NB4 (cell line): ENCODE measurements around the gene DHRS2.

Source experiments
- DNase-seq: peaks from one replicate; pipeline ENCODE4 v3.0.0; 2010; ENCODE audit warnings: low read depth
- H3K4me3 ChIP-seq: one replicate; pipeline ENCODE4 v1.5.1; 2011; ENCODE audit warnings: mild to moderate bottlenecking, low read depth, low read length, moderate library complexity
- CTCF ChIP-seq: IDR thresholded peaks from one replicate; pipeline ENCODE4 v1.5.1; 2012; ENCODE audit warnings: low read depth, low read length
- MYC ChIP-seq: IDR thresholded peaks from 2 replicates; pipeline ENCODE4 v1.6.1; 2011; ENCODE audit warnings: low read depth, low read length
- POLR2A ChIP-seq: IDR thresholded peaks from 2 replicates; pipeline ENCODE4 v1.6.1; 2011; ENCODE audit warnings: mild to moderate bottlenecking; ENCODE audit not compliant: insufficient read length; ENCODE audit errors: extremely low read depth
- TF ChIP-seq, protein P1 (sequence below): IDR thresholded peaks from 2 replicates; pipeline ENCODE4 v1.6.1; 2011; ENCODE audit warnings: low read depth, low read length

Gene DHRS2

GRCh38 chr14:23638414-23639047 is 2.4 kb downstream of the DHRS2 start:
- TF ChIP-seq MYC (no peak), CTCF (no peak), POLR2A (no peak)
- TF ChIP-seq, protein P1, sequence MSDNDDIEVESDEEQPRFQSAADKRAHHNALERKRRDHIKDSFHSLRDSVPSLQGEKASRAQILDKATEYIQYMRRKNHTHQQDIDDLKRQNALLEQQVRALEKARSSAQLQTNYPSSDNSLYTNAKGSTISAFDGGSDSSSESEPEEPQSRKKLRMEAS: no peak
- H3K4me3 ChIP-seq: no peak overlapping the region
- DNase-seq: no peak

GRCh38 chr14:23639048-23639890 is 3.1 kb downstream of the DHRS2 start:
- no peak for DNase-seq
- no peak for TF ChIP-seq CTCF
- TF ChIP-seq MYC: no peak
- TF ChIP-seq, protein P1: no peak
- no peak for TF ChIP-seq POLR2A
- H3K4me3 ChIP-seq: no peak overlapping the region

- H3K4me3 ChIP-seq: no peak overlapping the region
- no peak for DNase-seq
- TF ChIP-seq CTCF: no peak
- TF ChIP-seq POLR2A: no peak
- TF ChIP-seq, protein P1: no peak
- no peak for TF ChIP-seq MYC
These were observed 3.8 kb downstream of the DHRS2 start for GRCh38 chr14:23639891-23640523.

GRCh38 chr14:23640524-23641141 is 4.5 kb downstream of the DHRS2 start:
- no peak for DNase-seq
- no peak overlapping the region for H3K4me3 ChIP-seq
- TF ChIP-seq POLR2A: no peak
- TF ChIP-seq, protein P1: no peak

DNA sequence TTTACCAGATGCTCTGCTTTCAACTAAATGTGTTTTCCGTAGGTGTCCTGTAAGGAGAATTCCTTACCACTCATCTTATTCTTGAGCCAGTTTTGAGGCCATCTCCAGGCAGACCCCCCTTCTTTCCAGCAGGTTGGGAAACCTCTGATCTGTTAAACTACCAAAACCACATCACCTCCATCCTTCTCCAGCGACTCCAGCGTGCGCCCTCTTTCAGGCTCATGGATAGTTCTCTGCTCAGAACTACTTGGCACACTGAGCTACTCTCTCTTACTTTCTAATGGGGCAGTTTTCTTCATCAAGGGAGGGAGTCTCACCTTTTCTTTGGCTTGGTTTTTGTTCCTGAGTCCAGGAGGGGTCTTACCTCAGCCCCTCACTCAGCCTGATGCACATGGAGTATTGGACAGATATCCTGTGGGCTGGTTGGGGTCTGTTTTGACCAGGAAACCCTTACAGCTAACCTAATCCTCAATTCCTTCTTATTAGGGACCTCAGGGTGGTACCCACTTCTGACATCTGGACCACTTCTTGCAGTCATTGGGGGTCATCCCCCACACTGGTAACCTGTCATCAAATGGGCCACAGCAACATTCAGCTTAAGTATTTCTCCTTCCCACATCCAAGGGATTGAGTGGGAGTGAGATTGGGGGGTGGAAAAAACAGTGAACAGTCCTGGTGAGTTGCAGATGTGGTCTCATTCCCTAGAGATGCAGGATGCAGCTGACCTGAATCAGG is 5.2 kb downstream of the DHRS2 start:
- TF ChIP-seq MYC: no peak
- TF ChIP-seq POLR2A: no peak
- TF ChIP-seq CTCF: no peak
- TF ChIP-seq, protein P1: no peak
- no peak overlapping the region for H3K4me3 ChIP-seq
- no peak for DNase-seq
